Astrocyte (in vitro differentiated cells and primary cell): ENCODE results near the gene UBR4. TPM values are rescaled to one million over a fixed set of nuclear protein-coding genes. Genes with fewer than 3 reads are reported as not detected.

Source experiments
- total RNA-seq: library from RNA; stranded (reverse); gene quantifications from 2 replicates; pipeline ENCODE4 v1.2.1, GENCODE V29; 2021

The UBR4 gene
- total RNA-seq, 1 donor from 2014 or later, result 153 TPM

Other genes with a start within 250 kb of the UBR4 start
- gene EMC1, start 41.3 kb upstream of the UBR4 start, total RNA-seq, result 89.3 and 92.9 TPM in 2 replicates
- gene MRTO4, start 41.5 kb upstream of the UBR4 start, total RNA-seq, result 37.9 and 41.0 TPM in 2 replicates
- 0.20 and 0.55 TPM in 2 replicates for gene AKR7A3, start 78.5 kb upstream of the UBR4 start, total RNA-seq
- 30.3 and 33.9 TPM in 2 replicates for gene AKR7A2, start 101.9 kb upstream of the UBR4 start, total RNA-seq
- gene SLC66A1, start 102.1 kb upstream of the UBR4 start, total RNA-seq, result 17.4 and 21.5 TPM in 2 replicates